ENCODE results near the gene KCNAB3. TPM values are rescaled to one million over a fixed set of nuclear protein-coding genes. Genes with fewer than 3 reads are reported as not detected.

The KCNAB3 gene
- total and polyA plus RNA-seq, 2 donors (not counting 3 experiments of a cell fraction or from before 2014, with no cell fraction given) = 1.3 to 2.4 TPM

DNA sequence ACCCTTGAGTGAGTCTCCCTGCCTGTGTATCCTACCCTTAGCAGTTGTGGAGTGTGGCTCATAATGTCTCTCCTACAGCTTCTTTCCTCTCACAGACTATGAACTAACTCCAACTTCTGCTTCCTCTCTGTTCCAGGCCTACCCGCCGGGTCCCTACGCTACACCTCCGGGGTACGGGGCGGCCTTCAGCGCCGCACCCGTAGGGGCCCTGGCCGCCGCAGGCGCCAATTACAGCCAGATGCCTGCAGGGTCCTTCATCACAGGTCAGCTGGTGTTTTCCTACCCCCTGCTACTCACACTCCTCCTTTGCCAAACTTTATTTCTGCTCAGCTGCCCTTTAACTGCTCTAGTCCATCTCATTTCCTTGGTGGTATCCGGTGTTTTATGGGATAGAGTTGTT, 18.9 kb downstream of the KCNAB3 start:
- POLR2A ChIA-PET = no interaction called here
- TF ChIP-seq, protein P1, sequence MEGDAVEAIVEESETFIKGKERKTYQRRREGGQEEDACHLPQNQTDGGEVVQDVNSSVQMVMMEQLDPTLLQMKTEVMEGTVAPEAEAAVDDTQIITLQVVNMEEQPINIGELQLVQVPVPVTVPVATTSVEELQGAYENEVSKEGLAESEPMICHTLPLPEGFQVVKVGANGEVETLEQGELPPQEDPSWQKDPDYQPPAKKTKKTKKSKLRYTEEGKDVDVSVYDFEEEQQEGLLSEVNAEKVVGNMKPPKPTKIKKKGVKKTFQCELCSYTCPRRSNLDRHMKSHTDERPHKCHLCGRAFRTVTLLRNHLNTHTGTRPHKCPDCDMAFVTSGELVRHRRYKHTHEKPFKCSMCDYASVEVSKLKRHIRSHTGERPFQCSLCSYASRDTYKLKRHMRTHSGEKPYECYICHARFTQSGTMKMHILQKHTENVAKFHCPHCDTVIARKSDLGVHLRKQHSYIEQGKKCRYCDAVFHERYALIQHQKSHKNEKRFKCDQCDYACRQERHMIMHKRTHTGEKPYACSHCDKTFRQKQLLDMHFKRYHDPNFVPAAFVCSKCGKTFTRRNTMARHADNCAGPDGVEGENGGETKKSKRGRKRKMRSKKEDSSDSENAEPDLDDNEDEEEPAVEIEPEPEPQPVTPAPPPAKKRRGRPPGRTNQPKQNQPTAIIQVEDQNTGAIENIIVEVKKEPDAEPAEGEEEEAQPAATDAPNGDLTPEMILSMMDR (IDR thresholded peaks at IDR 0.05; ENCODE audit: extremely low read depth in 1 of 2, insufficient read depth in 1 of 2, low read depth in 1 of 2, low read length in 2 of 2) = no peak
- TF ChIP-seq POLR2A (IDR thresholded peaks at IDR 0.05; ENCODE audit: low read depth, low read length) (no peak), GATA2 (IDR thresholded peaks at IDR 0.05; ENCODE audit: insufficient read depth, insufficient read length, low read depth, low read length) (no peak), JUN (IDR thresholded peaks at IDR 0.05; ENCODE audit: borderline replicate concordance, insufficient read depth, insufficient read length, low read depth) (no peak), EZH2 (IDR thresholded peaks at IDR 0.05; ENCODE audit: borderline replicate concordance, low read depth, low read length, severe bottlenecking) (no peak), POLR2AphosphoS5 (IDR thresholded peaks at IDR 0.05; ENCODE audit: insufficient read depth, low read depth, low read length) (no peak), FOS (IDR thresholded peaks at IDR 0.05; ENCODE audit: borderline replicate concordance, insufficient read depth, low read length) (no peak), MYC (IDR thresholded peaks at IDR 0.05; ENCODE audit: low read depth, low read length) (no peak)
- TF ChIP-seq, protein P2, sequence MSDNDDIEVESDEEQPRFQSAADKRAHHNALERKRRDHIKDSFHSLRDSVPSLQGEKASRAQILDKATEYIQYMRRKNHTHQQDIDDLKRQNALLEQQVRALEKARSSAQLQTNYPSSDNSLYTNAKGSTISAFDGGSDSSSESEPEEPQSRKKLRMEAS (IDR thresholded peaks at IDR 0.05; ENCODE audit: insufficient read depth, insufficient read length) = no peak
- Histone ChIP-seq H3K9me3 (replicated peaks; ENCODE audit: control insufficient read depth, insufficient read depth, low read length) (no peaks in the 10 kb centered on the region), H3K4me2 (ENCODE audit: insufficient read depth, low read length) (no peak overlapping the region), H3K27me3 (ENCODE audit: control insufficient read depth in 2 of 2, insufficient read depth in 2 of 2, low read length in 2 of 2) (no peaks in the 10 kb centered on the region), H3K9me1 (replicated peaks; ENCODE audit: control insufficient read depth, extremely low read depth, insufficient read depth, low read length) (no peaks in the 10 kb centered on the region), H2AFZ (ENCODE audit: low read depth, low read length) (no peak overlapping the region), H4K20me1 (replicated peaks; ENCODE audit: control insufficient read depth, extremely low read depth, insufficient read depth, low read length) (no peaks in the 10 kb centered on the region), H3K36me3 (ENCODE audit: control insufficient read depth in 2 of 2, extremely low read depth in 1 of 2, insufficient read depth in 2 of 2, low read length in 2 of 2) (peaks cover 11 to 61% of the 10 kb centered on the region in 2 experiments), H3K79me2 (ENCODE audit: control insufficient read depth, insufficient read depth, low read length) (no peaks in the 10 kb centered on the region), H3K27ac (ENCODE audit: insufficient read depth, low read depth, low read length) (no peak overlapping the region), H3K4me1 (ENCODE audit: control insufficient read depth, extremely low read depth, insufficient read depth, low read length) (peaks cover 5% of the 10 kb centered on the region), H3K9ac (replicated peaks; ENCODE audit: extremely low read depth, insufficient read depth, low read length) (no peak overlapping the region), H3K4me3 (replicated peaks in 1 of 3; ENCODE audit: insufficient read depth in 1 of 3, low read depth in 1 of 3, low read length in 3 of 3) (no peak overlapping the region)
- intact Hi-C loops (cut with micrococcal nuclease) = no loop called here
- CTCF ChIA-PET = interaction anchor here (0.6 to 3.1 kb wide), 4 partner anchors 72 to 147 kb away, joined by 3 to 21 read pairs (median 6); no protein-coding TSS in a partner anchor
- BruUV-seq (replicated peaks) = no TSS peak
- DNase-seq (ENCODE audit: low read depth, low spot score) (no peak), FAIRE-seq (no peak)
- dilution Hi-C loops (cut with MboI; ENCODE audit: extremely low pct_ligation_motif_present, low sequenced_read_pairs) = no loop called here
